HEK293T (cell line): ENCODE measurements around the gene ARID4B.

Experiments
- ARNT ChIP-seq: fragments of 450-650 bp; IDR thresholded peaks from 2 replicates; pipeline ENCODE4 v1.6.1; 2017; ENCODE audit warnings: mild to moderate bottlenecking
- BHLHE40 ChIP-seq: fragments of 450-650 bp; IDR thresholded peaks from 2 replicates; pipeline ENCODE4 v1.6.1; 2016; ENCODE audit warnings: mild to moderate bottlenecking, moderate library complexity, borderline replicate concordance
- CTBP1 ChIP-seq: fragments of 450-650 bp; IDR thresholded peaks from 2 replicates; pipeline ENCODE4 v1.6.1; 2016; ENCODE audit warnings: borderline replicate concordance
- ELF4 ChIP-seq: fragments of 450-650 bp; IDR thresholded peaks from 2 replicates; pipeline ENCODE4 v1.6.1; 2017; ENCODE audit warnings: antibody characterized with exemption
- FOXA1 ChIP-seq: fragments of 450-650 bp; IDR thresholded peaks from 2 replicates; pipeline ENCODE4 v1.6.1; 2016; ENCODE audit warnings: mild to moderate bottlenecking
- FOXK2 ChIP-seq: fragments of 450-650 bp; IDR thresholded peaks from 2 replicates; pipeline ENCODE4 v1.6.1; 2016; ENCODE audit warnings: mild to moderate bottlenecking
- L3MBTL2 ChIP-seq: fragments of 450-650 bp; conservative IDR thresholded peaks from 2 replicates; pipeline ENCODE4 v1.6.1; 2016; ENCODE audit warnings: mild to moderate bottlenecking
- LEF1 ChIP-seq: fragments of 450-650 bp; IDR thresholded peaks from 2 replicates; pipeline ENCODE4 v1.6.1; 2017; ENCODE audit warnings: mild to moderate bottlenecking, borderline replicate concordance
- SP1 ChIP-seq: fragments of 450-650 bp; IDR thresholded peaks from 2 replicates; pipeline ENCODE4 v1.6.1; 2017
- SUZ12 ChIP-seq: fragments of 450-650 bp; IDR thresholded peaks from 2 replicates; pipeline ENCODE4 v1.6.1; 2016; ENCODE audit warnings: mild to moderate bottlenecking

DNA sequence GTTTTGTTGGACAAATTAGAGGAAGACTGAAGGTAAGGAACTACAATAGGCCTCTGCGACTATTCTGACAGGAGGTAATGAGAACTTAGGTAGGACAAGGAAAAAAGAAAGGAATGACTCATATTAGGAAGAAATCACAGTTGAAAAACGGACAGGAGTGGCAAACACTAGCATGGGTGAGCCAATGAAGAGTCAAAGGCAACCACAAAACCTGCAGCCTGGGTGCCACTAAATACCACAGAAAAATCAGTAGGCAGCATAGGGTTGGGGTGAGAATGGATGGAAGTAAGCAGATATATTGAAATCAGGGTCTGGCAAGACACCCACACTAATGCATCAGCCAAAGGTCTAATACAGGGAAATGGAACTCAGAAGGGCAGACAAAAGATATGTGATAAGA lies 176.9 kb downstream of the ARID4B start:
- TF ChIP-seq FOXK2 (no peak), FOXA1 (no peak), SP1 (no peak), L3MBTL2 (no peak), ARNT (no peak), BHLHE40 (no peak), LEF1 (no peak), CTBP1 (no peak), SUZ12 (no peak), ELF4 (no peak)
